GM21737 (cell line): ENCODE results near the gene MT3.
"Not testable (repeated sequence)": the region's sequence is repeated elsewhere in the genome, so short reads cannot be mapped to it uniquely, and the experiment has no call there.

Experiments
- ATAC-seq: cut with Tn5 transposase; IDR thresholded peaks from one replicate; pipeline ENCODE4 v1.9.1; 2021; ENCODE audit warnings: mild to moderate bottlenecking, moderate library complexity; ENCODE audit not compliant: unreplicated experiment

MT3 gene

GRCh38 chr16:56608876-56609462, 19.6 kb downstream of the MT3 start:
- ATAC-seq = no peak

- peak; percentile 34 for ATAC-seq
Observed at GRCh38 chr16:56609463-56609921, 20.2 kb downstream of the MT3 start.

- ATAC-seq = no peak
Observed at GRCh38 chr16:56610017-56610608, 20.8 kb downstream of the MT3 start.

- no peak for ATAC-seq
Observed at GRCh38 chr16:56610609-56611111, 21.3 kb downstream of the MT3 start.

- no peak for ATAC-seq
Observed at GRCh38 chr16:56611281-56611833, 22.0 kb downstream of the MT3 start.

- no peak for ATAC-seq
Observed at GRCh38 chr16:56613706-56614105, 24.4 kb downstream of the MT3 start.

GRCh38 chr16:56614549-56614991, 25.2 kb downstream of the MT3 start:
- ATAC-seq = no peak

GRCh38 chr16:56615353-56615752, 26.0 kb downstream of the MT3 start:
- no peak for ATAC-seq

- ATAC-seq = no peak
Observed at GRCh38 chr16:56616608-56617211, 27.4 kb downstream of the MT3 start.

GRCh38 chr16:56617212-56618085, 28.1 kb downstream of the MT3 start:
- ATAC-seq = no peak

- ATAC-seq = no peak
Observed at GRCh38 chr16:56618138-56618537, 28.8 kb downstream of the MT3 start.

GRCh38 chr16:56620339-56620897, 31.1 kb downstream of the MT3 start:
- ATAC-seq = no peak

GRCh38 chr16:56621665-56622445, 32.5 kb downstream of the MT3 start:
- ATAC-seq = not testable (repeated sequence)

- ATAC-seq = not testable (repeated sequence)
Observed at GRCh38 chr16:56623184-56623583, 33.9 kb downstream of the MT3 start.

GRCh38 chr16:56623637-56624036, 34.3 kb downstream of the MT3 start:
- ATAC-seq = no peak

GRCh38 chr16:56625140-56625942, 36.0 kb downstream of the MT3 start, which contains the start of gene MT1E:
Gene MT1E, plus strand, starts transcription at chr16:56625781. Its CDS starts 71 bp downstream, at chr16:56625852.
- ATAC-seq = peak; percentile 55

GRCh38 chr16:56625943-56626654, 36.8 kb downstream of the MT3 start:
- ATAC-seq = no peak

GRCh38 chr16:56626685-56627084, 37.4 kb downstream of the MT3 start:
- no peak for ATAC-seq
